ENCODE results near the gene ANTXR1. TPM values are rescaled to one million over a fixed set of nuclear protein-coding genes. Genes with fewer than 3 reads are reported as not detected.

ANTXR1 gene
- total and polyA plus RNA-seq, 2 experiments from 2014 or later, result 29.1 to 34.7 TPM

DNA sequence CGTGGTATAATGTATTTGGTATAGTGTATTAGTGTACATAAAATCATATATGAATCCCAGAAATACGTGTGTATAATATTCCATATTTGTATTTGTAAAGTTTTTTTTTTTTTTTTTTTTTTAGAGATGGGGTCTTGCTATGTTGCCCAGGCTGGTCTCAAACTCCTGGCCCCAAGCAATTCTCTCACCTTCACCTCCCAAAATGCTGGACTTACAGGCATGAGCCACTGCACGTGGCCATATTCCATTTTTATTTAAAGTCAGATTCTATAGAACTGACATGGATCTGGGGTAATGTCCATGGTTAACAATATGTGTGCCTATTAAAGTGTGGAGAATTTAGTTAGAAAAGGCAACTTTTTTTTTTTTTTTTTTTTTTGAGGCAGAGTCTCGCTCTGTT lies 71.5 kb downstream of the ANTXR1 start:
- H3K9me2 ChIP-seq (replicated peaks; ENCODE audit: insufficient read depth), result no peaks in the 10 kb centered on the region
- WGBS (ENCODE audit: low lambda C conversion rate, missing lambda C conversion rate), result 96% methylated on average over 4 of the region's 4 CpGs

DNA sequence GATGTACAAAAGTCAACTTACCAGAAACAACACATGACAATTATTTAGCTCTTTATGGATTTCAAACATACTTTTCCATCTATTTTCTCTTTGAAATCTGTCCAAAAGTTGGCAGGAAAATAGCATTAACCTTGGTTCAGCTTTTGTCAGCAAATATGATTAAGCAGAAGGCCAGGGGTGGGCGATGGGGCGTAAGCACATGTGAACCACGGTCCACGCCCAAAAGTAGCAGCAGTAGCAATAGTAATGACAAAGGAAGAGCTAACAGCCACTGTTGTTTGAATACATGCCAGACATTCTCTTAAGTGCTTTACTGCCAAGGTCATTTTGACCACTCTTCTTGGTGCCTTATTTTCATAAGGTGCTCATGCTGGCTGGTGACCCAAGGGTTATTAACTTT lies 73.5 kb downstream of the ANTXR1 start:
- no peak for TF ChIP-seq EZH2phosphoT487 (IDR thresholded peaks at IDR 0.05; ENCODE audit: low read depth, severe bottlenecking, unreplicated experiment)
- TF ChIP-seq CTCF (IDR thresholded peaks at IDR 0.05; ENCODE audit: poor library complexity), result no peak
- no peak for TF ChIP-seq EZH2 (IDR thresholded peaks at IDR 0.05; ENCODE audit: borderline replicate concordance)
- 87% methylated on average over 4 of the region's 4 CpGs for WGBS (ENCODE audit: low lambda C conversion rate, missing lambda C conversion rate)
- Histone ChIP-seq H3K27ac (no peak overlapping the region), H3K9me2 (replicated peaks; ENCODE audit: insufficient read depth) (no peaks in the 10 kb centered on the region), H2AFZ (no peak overlapping the region), H3K9me3 (ENCODE audit: low read depth) (no peaks in the 10 kb centered on the region), H3K4me3 (no peak overlapping the region), H3K4me1 (ENCODE audit: insufficient read depth) (no peaks in the 10 kb centered on the region), H3K4me2 (no peak overlapping the region), H4K20me1 (ENCODE audit: insufficient read depth, poor library complexity, severe bottlenecking) (no peaks in the 10 kb centered on the region), H3K79me2 (no peaks in the 10 kb centered on the region), H3K27me3 (no peaks in the 10 kb centered on the region), H3K36me3 (replicated peaks; ENCODE audit: insufficient read depth, low read depth) (no peaks in the 10 kb centered on the region)
- DNase-seq (ENCODE audit: low spot score), result no peak

More for the DNA sequence above, 71.5 kb downstream of the ANTXR1 start:
- Histone ChIP-seq H3K27me3 (no peaks in the 10 kb centered on the region), H2AFZ (no peak overlapping the region), H3K4me2 (no peak overlapping the region), H3K36me3 (replicated peaks; ENCODE audit: insufficient read depth, low read depth) (no peaks in the 10 kb centered on the region), H3K27ac (no peak overlapping the region), H3K9me3 (ENCODE audit: low read depth) (no peaks in the 10 kb centered on the region), H4K20me1 (ENCODE audit: insufficient read depth, poor library complexity, severe bottlenecking) (no peaks in the 10 kb centered on the region), H3K4me3 (no peak overlapping the region), H3K4me1 (ENCODE audit: insufficient read depth) (no peaks in the 10 kb centered on the region), H3K79me2 (no peaks in the 10 kb centered on the region)
- DNase-seq (ENCODE audit: low spot score), result no peak
- TF ChIP-seq CTCF (IDR thresholded peaks at IDR 0.05; ENCODE audit: poor library complexity) (no peak), EZH2phosphoT487 (IDR thresholded peaks at IDR 0.05; ENCODE audit: low read depth, severe bottlenecking, unreplicated experiment) (no peak), EZH2 (IDR thresholded peaks at IDR 0.05; ENCODE audit: borderline replicate concordance) (no peak)

DNA sequence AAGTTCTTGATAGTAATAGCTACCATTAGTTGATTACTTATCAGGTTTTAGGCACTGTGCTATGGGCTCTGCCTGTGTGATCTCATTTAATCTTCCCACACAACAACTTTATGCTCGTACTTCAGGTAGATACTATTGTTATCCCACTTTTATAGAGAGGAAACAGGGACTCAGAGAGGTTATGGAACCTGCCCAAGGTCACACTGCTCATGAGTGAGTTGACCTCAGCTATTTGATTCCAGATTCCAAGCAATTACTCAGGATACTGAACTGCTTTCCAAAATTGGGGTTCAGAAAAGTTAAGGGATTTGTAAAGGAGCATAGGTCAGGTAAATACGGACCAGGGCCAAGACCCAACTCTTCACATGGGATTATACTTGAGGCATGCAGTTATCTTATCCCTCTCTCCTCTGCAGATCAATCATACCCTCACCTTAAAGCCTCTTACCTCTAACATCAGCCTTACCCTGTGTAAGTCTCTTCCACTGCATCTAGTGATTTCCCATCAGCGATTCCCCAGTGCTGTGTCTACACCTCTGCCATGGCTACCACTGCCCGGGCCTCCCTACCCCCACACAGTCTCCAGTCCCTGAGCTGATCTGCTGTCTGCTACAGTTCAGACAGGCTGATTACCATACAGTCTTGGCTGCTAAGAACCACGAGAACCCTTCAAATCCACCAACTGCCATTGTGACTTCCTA lies 74.4 kb downstream of the ANTXR1 start:
- Histone ChIP-seq H3K9me3 (ENCODE audit: low read depth) (no peaks in the 10 kb centered on the region), H2AFZ (no peak overlapping the region), H4K20me1 (ENCODE audit: insufficient read depth, poor library complexity, severe bottlenecking) (no peaks in the 10 kb centered on the region), H3K27me3 (no peaks in the 10 kb centered on the region), H3K4me3 (no peak overlapping the region), H3K9me2 (replicated peaks; ENCODE audit: insufficient read depth) (no peaks in the 10 kb centered on the region), H3K4me1 (ENCODE audit: insufficient read depth) (no peaks in the 10 kb centered on the region), H3K36me3 (replicated peaks; ENCODE audit: insufficient read depth, low read depth) (no peaks in the 10 kb centered on the region), H3K27ac (no peak overlapping the region), H3K79me2 (no peaks in the 10 kb centered on the region), H3K4me2 (no peak overlapping the region)
- TF ChIP-seq EZH2phosphoT487 (IDR thresholded peaks at IDR 0.05; ENCODE audit: low read depth, severe bottlenecking, unreplicated experiment) (no peak), EZH2 (IDR thresholded peaks at IDR 0.05; ENCODE audit: borderline replicate concordance) (no peak), CTCF (IDR thresholded peaks at IDR 0.05; ENCODE audit: poor library complexity) (no peak)
- WGBS (ENCODE audit: low lambda C conversion rate, missing lambda C conversion rate), result 81% methylated on average over 5 of the region's 5 CpGs
- DNase-seq (ENCODE audit: low spot score), result no peak

All from hepatocyte (in vitro differentiated cells).